Measurements from ENCODE around the gene EIF3K.
"Not testable (repeated sequence)": the region's sequence is repeated elsewhere in the genome, so short reads cannot be mapped to it uniquely, and the experiment has no call there.

Gene EIF3K

DNA sequence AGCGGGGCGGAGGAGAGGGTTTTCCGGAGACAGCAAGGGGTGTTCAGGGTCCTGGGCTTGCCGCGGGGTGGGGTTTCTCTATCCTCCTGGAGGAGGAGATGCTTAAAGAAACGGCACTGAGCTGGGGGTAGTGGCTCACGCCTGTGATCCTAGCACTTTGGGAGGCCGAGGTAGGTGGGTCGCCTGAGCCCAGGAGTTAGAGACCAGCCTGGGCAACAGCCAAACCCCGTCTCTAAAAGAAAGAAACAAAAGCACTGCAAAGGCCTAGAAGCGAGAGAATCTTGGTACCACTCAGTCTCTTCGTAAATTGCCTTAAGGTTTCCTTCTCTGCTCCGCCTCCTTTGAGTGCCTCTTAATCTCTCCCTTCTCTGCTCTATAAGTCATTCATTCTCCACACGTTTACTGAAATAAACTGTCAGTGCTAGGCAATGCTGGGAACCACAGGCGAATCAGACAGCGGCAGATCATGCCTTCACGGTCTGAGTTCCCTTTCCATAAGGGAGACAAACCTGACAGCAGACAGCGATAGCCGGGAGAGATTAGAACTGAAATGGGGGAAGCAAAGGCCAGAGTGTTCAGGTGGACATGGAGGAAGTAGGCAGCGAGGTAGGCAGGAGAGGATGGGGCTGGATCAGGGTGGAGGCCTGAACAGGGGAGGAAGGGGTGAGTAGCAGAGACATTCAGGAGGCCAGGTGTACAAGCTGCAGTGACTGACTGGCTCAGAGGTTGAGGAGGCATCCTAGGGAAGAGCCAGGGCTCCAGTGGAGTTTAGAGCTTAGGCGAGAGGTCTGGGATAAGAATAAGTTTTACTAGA is 580 bp downstream of the EIF3K start:
- DNase-seq, result no peak

DNA sequence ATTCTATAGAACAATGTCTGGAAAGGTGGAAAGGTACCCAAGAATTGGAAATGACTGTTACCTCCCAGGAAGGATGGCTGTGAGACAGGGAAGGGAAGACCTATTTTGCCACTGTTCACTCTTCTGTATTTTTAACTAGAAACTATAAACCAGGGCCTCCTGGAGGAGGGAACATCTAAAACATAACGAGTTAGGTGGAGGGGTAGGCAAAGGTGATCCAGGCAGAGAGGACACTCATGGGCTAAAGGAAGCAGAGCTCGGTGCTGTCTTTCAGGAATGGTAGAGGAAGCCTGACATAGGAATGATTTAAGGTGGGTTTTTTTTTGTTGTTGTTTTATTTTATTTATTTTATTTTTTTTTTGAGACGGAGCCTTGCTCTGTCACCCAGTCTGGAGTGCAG is 5.8 kb downstream of the EIF3K start:
- DNase-seq, result no peak

DNA sequence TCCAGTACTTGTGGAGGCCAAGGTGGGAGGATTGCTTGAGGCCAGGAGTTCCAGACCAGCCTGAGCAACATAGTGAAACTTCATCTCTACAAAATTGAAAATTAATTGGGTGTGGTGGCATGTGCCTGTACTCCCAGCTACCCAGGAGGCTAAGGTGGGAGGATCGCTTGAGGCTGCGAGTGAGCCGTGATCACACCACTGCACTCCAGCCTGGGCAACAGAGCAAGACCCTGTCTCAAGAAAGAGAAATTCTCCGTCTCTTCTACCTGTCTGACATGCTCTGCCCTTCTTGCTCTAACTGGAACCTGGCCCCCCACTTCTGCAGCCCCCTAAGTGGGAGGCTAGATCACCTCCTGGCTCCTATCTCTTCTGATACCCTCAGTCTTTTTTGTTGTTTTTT is 7.4 kb downstream of the EIF3K start:
- DNase-seq, result no peak

DNA sequence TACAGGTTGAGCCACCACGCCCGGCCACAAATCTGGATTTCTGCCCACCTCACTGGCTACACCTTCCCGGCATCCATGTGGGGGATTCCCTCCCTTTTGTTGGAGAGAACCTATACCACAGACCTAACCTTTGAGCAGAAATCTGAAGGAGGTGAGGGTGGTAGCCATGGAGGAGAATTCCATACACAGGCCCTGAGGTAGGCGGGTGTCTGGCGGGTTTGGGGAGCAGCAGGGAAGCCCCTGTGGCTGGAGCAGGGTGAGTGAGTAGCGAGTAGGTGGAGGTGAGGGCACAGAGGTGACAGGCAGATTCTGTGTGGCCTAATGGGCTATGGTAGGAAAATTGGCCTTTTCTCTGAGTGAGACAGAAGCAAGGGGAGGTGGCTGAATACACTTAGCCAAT is 10.6 kb downstream of the EIF3K start:
- no peak for DNase-seq

DNA sequence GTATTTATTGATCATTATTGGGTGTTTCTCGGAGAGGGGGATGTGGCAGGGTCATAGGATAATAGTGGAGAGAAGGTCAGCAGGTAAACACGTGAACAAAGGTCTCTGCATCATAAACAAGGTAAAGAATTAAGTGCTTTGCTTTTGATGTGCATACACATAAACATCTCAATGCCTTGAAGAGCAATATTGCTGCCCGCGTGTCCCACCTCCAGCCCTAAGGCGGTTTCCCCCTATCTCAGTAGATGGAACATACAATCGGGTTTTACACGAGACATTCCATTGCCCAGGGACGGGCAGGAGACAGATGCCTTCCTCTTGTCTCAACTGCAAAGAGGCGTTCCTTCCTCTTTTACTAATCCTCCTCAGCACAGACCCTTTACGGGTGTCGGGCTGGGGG is 12.3 kb downstream of the EIF3K start:
- not testable (repeated sequence) for DNase-seq

DNA sequence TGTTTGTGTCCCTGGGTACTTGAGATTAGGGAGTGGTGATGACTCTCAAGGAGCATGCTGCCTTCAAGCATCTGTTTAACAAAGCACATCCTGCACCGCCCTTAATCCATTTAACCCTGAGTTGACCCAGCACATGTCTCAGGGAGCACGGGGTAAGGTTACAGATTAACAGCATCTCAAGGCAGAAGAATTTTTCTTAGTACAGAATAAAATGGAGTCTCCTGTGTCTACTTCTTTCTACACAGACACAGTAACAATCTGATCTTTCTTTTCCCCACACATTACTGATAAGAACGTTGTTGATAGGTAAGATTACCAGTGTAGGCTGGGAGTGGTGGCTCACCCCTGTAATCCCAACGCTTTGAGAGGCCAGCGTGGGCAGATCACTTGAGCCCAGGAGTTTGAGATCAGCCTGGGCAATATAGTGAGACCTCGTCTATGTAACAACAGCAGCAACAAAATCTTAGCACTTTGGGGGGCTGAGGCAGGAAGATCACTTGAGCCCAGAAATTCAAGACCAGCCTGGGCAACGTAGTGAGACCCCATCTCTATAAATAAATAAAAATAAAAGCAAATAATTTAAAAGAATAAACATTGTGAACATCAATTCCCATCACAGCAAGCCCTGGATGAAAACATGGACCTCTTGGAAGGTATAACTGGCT is 13.0 kb downstream of the EIF3K start:
- DNase-seq, result not testable (repeated sequence)

DNA sequence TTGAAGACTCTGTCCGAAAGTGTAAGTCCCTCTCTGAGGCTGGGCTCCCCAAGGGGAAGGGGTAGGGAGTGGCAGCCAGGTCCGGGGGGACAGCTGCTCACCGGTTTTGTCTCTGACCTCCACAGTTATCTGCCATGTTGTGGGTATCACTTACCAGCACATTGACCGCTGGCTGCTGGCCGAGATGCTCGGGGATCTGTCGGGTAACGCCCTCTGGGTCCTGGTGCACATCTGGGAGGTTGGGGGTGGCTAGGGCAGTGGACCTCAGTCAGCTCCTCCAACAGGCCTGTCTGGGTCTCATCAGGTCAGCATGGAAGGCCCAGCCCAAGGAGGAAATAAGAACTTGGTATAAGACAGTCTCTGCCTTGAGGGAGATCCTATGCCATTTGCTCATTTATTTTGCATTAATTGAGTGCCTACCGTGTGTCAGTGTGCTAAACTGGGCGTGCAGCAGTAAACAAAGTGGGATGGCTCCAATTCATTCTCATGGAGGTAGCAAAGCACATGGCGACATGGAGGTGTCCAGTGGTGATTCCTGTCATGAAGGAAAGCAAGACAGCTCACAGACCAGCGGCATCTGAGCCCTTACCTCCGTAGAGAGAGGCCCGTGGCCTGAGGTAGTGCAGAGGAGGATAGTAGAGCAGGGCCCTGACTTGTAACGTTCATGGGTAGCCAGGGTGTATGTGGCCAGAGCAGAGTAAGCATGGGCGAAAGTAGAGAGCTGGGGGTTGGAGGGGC is 13.7 kb downstream of the EIF3K start:
- DNase-seq, result no peak

DNA sequence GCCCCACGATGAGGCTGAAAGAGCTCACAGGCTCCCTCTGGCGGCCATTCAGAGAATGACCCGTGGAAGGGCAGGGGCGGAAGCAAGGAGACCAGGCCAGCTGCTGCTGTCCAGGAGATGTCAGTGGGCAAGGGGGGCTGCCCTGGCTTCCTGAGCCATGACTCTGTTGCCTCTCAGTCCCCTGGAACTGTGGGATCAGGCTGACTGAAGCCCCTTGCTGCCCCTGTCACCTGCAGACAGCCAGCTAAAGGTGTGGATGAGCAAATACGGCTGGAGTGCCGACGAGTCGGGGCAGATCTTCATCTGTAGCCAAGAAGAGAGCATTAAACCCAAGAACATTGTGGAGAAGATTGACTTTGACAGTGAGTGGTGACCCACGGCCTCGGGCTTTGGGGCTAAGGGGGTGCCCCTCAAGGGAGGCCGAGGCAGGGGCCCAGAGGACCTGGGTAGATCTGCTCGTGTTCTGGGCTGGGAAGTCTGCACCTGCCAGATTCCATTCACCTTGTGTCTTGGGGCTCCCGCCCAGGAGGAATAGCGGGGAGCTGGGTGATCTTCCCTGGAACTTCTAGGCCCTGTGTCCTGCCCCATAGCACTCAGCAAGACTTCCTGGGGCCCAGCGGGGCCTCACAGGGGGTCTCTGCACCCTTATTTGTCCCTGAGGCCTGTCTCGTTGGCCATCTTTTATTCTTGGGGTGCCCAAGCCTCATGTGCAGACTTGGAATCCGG is 15.9 kb downstream of the EIF3K start:
- DNase-seq, result peak; percentile 61

DNA sequence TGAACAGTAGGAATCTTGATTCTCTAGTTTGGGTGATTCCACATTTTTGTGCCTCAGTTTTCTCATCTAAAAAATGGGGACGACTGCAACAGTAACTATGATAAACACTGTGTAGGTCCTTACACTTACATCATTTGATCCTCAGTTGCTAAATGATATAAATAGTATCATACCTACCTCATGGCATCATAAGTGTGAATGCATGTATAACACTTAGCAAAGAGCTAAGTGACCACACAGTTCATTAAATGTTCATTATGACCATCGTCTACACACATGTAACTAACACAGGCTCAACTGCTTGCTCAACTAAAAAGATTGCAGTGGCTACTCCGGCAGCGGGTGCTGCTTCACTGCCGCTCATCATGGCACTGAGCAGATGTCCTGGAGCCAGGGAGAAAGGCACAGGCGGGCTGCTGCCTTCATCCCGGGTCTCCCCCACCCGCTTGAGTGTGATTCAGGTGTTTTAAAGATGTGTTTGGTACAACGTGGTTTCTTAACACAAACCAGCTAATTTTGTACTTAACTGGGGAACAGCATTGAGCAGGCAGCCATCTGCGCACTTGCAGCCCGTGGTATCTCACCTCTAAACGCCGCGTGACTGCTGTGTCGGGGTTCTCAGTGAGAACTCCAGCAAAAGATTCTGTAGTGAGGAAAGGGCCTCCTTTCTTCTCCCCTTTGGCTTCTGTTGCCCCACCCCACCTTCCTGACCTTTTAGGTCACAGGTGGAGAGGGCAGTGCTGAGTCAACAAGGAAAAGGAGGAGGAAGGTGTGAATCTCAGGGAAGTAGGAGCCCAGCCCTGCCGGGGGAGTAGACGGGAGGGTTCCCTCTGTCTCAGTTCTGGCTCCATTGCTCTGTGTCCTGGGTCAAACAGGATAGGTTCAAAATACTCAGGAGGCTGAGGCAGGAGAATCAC is 16.8 kb downstream of the EIF3K start:
- DNase-seq, result no peak

DNA sequence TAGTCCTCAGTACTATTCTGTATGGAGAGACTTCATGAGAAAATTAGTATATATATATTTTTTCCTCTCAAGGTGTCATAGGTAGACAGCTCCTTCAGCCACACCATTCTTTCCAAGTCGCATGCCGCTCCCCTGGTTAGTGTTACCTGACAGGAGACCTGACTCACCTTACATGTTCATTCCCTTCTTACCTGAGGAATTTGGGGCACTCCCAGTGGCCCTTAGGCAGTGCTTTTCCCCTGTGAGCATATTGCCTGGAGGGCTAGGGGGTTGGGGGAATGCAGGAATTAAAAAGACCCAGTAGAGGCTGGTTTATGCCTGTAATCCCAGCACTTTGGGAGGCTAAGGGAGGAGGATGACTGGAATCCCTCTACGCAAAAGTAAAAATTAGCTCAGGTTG is 19.5 kb downstream of the EIF3K start:
- DNase-seq, result no peak

DNA sequence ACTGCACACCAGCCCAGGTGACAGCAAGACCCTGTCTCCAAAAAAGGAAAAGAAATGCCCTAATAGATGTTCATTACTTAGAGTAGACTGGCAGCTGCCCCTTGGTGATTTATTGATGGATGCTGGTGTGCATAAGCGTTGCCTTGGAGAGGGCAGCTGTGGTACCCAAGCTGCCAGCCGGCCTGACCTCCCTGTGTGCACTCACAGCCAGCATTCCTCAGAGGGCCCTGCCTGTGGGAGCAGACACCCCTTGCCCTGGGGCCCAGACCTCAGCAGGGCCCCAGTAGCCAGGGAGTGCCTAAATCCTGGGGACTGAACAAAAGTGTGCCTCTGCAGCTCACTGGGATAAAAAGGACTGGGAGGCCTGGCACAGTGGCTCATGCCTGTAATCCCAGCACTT is 20.7 kb downstream of the EIF3K start:
- no peak for DNase-seq

DNA sequence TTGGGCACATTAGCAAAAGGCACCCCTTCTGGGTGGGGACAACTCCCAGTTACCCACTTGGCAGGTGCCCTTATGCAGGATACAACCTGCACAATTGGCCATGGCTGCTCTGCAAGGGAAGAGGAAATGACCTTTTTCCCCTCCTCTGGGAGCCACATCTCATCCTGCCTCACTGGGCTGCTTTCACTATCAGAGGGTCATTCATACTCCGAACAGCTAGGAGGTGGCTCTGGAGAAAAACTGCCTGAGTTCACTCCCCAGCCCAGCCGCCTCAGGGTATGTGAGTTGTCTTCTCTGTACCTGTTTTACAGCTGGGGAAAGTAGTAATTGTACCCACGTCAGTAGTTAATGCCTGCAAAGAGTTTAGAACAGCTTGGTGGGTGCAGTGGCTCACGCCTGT is 21.4 kb downstream of the EIF3K start:
- no peak for DNase-seq

DNA sequence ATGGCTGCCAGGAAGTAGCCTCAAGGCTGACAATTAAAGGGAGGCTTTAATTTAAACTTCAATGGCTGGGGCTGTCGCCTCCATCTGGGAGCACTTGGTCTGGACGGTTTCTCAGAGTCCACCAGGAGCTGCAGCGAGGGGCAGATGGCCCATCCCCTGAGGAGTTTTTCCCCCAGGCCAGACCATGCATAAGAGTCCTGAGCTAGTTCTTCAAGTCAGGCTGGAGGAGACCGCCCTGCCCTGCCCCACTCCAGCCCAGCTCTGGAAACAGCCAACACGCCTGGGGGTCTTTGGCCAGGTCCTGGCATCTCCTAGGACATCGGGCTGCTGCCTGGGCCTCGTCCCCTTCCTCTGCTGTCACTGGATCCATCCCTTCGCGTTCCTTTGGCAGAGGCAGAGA is 23.2 kb downstream of the EIF3K start:
- DNase-seq, result no peak

DNA sequence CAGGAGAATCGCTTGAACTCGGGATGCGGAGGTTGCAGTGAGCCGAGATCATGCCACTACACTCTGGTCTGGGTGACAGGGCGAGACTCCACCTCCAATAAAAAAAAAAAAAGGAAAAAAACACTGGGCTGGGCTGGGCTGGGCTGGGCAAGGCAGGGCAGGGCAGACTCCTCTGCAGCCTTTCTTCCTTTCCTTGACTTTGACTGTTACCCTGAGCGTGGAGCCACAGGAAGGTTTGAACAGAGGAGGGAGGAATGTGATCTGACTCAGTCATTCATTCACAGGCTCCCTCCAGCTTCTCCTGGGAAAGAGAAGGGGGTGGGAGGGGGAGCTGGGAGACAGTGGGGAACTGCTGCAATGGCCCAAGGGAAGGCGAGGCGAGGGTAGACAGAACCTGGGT is 25.7 kb downstream of the EIF3K start:
- no peak for DNase-seq

DNA sequence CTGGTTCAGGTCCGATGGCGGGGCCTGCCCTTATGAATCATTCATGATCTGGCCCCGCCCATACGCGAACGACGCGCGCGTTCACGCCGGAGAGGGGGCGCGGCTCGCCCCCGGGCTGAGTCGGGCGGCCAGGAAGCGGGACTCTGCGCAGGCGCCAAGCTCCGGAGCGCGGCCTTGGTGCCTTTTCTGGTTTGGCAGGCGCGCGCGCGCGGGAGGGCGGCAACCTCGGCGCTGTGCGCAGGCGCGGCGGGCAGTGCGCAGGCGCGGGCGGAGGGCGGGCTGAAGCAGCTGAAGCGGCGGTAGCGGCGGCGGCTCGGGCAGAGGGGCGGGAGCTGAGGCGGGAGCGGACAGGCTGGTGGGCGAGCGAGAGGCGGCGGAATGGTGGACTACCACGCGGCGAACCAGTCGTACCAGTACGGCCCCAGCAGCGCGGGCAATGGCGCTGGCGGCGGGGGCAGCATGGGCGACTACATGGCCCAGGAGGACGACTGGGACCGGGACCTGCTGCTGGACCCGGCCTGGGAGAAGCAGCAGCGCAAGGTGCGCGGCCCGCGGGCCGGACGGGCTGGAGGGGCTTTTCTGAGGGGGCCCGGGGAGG is 28.5 kb downstream of the EIF3K start, which contains the start of gene ACTN4:
Gene ACTN4 (plus strand): TSS at position 282 of the 598 bp plus-strand sequence. CDS start 97 bp downstream, at position 379.
- DNase-seq, result peak; percentile 97

DNA sequence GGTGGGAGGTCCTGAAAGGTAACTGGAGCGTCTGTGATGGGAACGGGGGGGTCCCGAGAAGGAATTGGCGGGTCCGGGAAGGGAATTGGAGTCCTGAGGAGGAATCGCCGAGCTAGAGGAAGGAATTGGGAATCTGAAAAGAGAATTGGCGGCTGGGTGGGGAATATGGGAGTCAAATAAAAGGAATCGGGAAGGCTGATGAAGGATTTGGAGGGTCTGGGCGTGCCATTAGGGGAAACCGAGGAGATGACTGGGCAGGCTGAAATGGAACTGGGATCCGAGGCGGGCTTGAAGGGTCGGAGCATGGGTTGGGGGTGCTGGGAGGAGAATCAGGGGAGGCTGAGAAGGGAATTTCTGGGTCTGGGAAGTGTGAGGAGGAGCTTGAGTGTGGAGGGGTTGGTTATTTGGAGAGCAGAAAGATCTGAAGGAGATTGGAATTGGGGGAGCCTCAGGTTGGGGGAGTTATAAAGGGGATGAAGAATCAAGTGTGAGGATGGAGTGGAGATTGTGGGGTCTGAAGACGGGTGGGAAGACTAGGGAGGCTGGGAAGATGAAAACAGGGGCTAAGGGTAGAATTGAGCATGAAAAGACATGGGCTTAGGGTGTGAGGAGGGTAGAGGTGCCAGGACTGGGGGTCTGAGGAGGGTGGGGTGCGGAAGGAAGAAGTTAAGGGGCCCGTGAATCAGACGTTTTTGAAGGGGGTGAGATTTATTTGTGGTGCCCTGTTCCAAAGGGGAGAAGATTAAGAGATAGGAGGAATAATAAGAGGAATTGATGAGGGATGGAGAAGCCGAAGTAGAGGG is 29.2 kb downstream of the EIF3K start:
- DNase-seq, result no peak

DNA sequence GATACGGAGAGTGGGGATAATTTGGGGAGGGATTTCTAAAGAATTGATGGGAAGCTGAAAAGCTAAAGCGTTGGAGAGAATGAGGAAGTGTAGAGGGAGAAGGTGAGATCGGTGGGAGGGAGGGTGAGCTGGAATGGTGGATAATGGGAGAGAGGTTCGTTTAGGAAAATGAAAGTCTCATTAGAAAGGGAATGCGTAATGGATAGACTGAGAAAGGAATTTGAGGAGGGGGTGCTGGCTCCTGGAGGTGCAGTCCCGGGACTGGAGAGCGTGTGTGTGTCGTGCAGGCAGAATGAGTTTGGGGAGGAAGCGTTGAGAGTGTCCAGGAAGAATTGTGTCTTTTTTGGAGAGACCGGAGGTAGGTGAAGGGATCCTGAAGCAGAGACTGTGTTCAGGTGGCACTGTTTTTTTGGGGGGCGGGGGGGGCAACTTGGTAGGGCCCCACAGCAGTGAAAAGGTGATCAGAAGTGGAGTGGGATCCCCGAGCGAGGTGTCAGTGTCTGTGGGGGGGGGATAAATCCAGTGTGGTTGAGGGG is 29.8 kb downstream of the EIF3K start:
- DNase-seq, result no peak

DNA sequence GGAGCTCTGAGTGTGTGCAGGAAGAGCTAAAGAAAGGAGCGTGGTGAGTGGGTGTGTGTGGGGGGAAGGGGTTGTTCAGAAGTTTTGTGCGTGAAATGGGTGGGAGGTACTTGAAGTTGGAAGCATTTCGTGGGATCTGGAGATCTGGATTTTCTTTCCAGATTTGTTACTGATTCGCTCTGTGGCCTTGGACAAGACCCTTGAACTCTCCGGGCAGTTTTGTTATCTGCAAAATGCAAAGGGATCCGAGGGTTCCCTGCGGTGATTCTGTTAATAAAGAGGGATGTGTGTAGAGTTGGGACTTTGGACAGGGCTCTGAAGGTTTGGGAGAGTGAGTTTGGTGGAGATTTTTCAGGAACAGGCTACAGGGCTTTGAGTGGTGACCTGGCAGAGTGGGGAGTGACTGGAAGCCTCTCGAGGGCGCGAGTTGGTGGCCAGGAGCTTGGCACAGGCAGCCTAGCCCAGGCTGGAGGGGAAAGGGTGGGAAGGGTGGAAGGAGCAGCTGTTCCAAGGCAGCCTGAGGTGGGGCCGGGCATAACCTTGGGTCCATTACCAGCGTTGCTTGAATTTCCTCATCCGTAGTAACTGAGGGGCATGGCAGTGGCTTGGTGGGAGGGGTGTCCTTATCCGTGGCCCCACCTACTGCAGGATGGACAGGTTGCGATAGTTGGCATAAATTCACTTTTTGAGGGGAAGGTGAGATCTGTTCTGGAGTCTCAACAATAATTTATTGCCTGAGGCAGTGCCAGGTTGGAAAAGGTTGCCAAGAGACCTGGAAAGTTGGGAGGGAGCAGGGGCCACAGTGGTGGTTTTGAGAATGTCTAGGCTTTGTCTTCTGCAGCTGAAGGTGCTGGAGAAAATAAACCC is 30.6 kb downstream of the EIF3K start:
- no peak for DNase-seq

DNA sequence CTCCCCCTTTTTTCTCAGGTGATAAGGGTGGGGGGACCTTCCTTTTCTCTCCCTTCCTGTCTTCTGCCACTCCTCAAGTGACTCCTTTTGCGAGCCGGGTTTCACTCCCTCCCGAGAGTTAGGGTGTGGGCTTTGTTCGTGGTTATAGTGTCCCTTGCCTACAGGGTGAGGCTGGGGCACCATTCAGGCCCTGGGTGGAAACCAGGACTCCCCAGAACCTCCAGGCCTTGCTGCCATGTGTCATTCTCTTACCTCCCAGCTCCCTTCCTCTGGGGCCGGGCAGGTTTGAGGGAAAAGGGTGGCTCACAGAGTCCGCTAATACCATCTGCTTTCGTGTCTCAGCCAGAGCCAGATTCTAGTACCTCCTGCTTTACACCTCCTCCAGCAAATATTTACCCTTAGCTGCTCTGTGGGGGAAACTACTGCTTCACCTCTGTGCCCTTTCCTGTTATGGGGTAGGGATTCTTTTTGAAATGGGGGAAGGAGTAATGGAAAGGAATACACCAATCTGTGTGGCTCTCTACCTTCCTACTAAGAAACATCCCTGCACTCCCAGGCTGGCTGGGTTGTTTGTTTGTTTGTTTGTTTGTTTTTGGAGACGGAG is 31.3 kb downstream of the EIF3K start:
- no peak for DNase-seq
